ENCODE measurements around the gene KMT2B.
"Not testable (repeated sequence)": the region's sequence is repeated elsewhere in the genome, so short reads cannot be mapped to it uniquely, and the experiment has no call there.

The KMT2B gene

GRCh38 chr19:35713506-35713850 lies 4.3 kb upstream of the KMT2B start:
- no peak for FAIRE-seq

- FAIRE-seq, result no peak
Measured at GRCh38 chr19:35713904-35714495, 3.8 kb upstream of the KMT2B start.

GRCh38 chr19:35714601-35715354 lies 3.0 kb upstream of the KMT2B start:
- FAIRE-seq, result no peak

- no peak for FAIRE-seq
Measured at GRCh38 chr19:35715355-35715809, 2.4 kb upstream of the KMT2B start.

- FAIRE-seq, result no peak
Measured at GRCh38 chr19:35715981-35716800, 1.6 kb upstream of the KMT2B start.

GRCh38 chr19:35716801-35717664 lies 770 bp upstream of the KMT2B start:
- no peak for FAIRE-seq

- FAIRE-seq, result no peak
Measured at GRCh38 chr19:35718345-35719041, 690 bp downstream of the KMT2B start.

- FAIRE-seq, result no peak
Measured at GRCh38 chr19:35719402-35720162, 1.8 kb downstream of the KMT2B start.

GRCh38 chr19:35720163-35720524 lies 2.3 kb downstream of the KMT2B start:
- no peak for FAIRE-seq

- no peak for FAIRE-seq
Measured at GRCh38 chr19:35720648-35721047, 2.8 kb downstream of the KMT2B start.

GRCh38 chr19:35721374-35721773 lies 3.6 kb downstream of the KMT2B start:
- FAIRE-seq, result no peak

- FAIRE-seq, result no peak
Measured at GRCh38 chr19:35722461-35722860, 4.7 kb downstream of the KMT2B start.

GRCh38 chr19:35722897-35723296 lies 5.1 kb downstream of the KMT2B start:
- no peak for FAIRE-seq

- no peak for FAIRE-seq
Measured at GRCh38 chr19:35723671-35724070, 5.9 kb downstream of the KMT2B start.

GRCh38 chr19:35724132-35724531 lies 6.3 kb downstream of the KMT2B start:
- not testable (repeated sequence) for FAIRE-seq

- FAIRE-seq, result no peak
Measured at GRCh38 chr19:35724560-35724959, 6.8 kb downstream of the KMT2B start.

GRCh38 chr19:35725216-35725861 lies 7.5 kb downstream of the KMT2B start:
- no peak for FAIRE-seq

GRCh38 chr19:35727053-35727955 lies 9.5 kb downstream of the KMT2B start:
- no peak for FAIRE-seq

GRCh38 chr19:35727956-35728706 lies 10.3 kb downstream of the KMT2B start:
- no peak for FAIRE-seq

Data from A204.1 (cell line).